ENCODE data around the gene NIM1K.

NIM1K gene

GRCh38 chr5:43192558-43193180 is 644 bp downstream of the NIM1K start:
- Histone ChIP-seq H2AFZ (ENCODE audit: low read depth, low read length) (0 out of 2 replicates have a peak overlapping the region, but pooled peaks have one; percentile 30), H3K4me1 (ENCODE audit: low read length) (0 out of 2 replicates have a peak, but pooled peaks cover 7% of the 10 kb centered on the region), H3K27ac (ENCODE audit: low read length) (no peak overlapping the region)

GRCh38 chr5:43193181-43193893 is 1.3 kb downstream of the NIM1K start:
- TF ChIP-seq EZH2phosphoT487 (IDR thresholded peaks at IDR 0.05; ENCODE audit: low read depth) (no peak), CTCF (IDR thresholded peaks at IDR 0.05; ENCODE audit: low read depth, low read length) (no peak)
- Histone ChIP-seq H3K4me1 (ENCODE audit: low read length) (0 out of 2 replicates have a peak, but pooled peaks cover 7% of the 10 kb centered on the region), H3K27me3 (ENCODE audit: low read depth, low read length) (no peaks in the 10 kb centered on the region), H3K4me3 (ENCODE audit: low read length) (peak overlapping the region; percentile 77), H3K9me3 (ENCODE audit: insufficient read depth, low read length) (no peaks in the 10 kb centered on the region), H3K36me3 (replicated peaks; ENCODE audit: low read depth, low read length) (no peaks in the 10 kb centered on the region), H3K27ac (ENCODE audit: low read length) (no peak overlapping the region), H2AFZ (ENCODE audit: low read depth, low read length) (no peak overlapping the region), H3K4me2 (ENCODE audit: low read length) (peak overlapping the region; percentile 90), H3K9ac (ENCODE audit: low read length) (no peak overlapping the region), H4K20me1 (ENCODE audit: insufficient read depth, low read length) (no peaks in the 10 kb centered on the region), H3K79me2 (ENCODE audit: low read length) (no peaks in the 10 kb centered on the region)

More at GRCh38 chr5:43192558-43193180, 644 bp downstream of the NIM1K start:
- Histone ChIP-seq H3K36me3 (replicated peaks; ENCODE audit: low read depth, low read length) (no peaks in the 10 kb centered on the region), H3K27me3 (ENCODE audit: low read depth, low read length) (no peaks in the 10 kb centered on the region), H4K20me1 (ENCODE audit: insufficient read depth, low read length) (no peaks in the 10 kb centered on the region), H3K4me3 (ENCODE audit: low read length) (peak overlapping the region; percentile 77), H3K79me2 (ENCODE audit: low read length) (no peaks in the 10 kb centered on the region), H3K9me3 (ENCODE audit: insufficient read depth, low read length) (no peaks in the 10 kb centered on the region), H3K9ac (ENCODE audit: low read length) (peak overlapping the region; percentile 30; the same call in 1 of the 2 replicates), H3K4me2 (ENCODE audit: low read length) (peak overlapping the region; percentile 90)
- no peak for TF ChIP-seq EZH2phosphoT487 (IDR thresholded peaks at IDR 0.05; ENCODE audit: low read depth)
- no peak for TF ChIP-seq CTCF (IDR thresholded peaks at IDR 0.05; ENCODE audit: low read depth, low read length)

- no peak overlapping the region for H2AFZ ChIP-seq (ENCODE audit: low read depth, low read length)
- H3K36me3 ChIP-seq (replicated peaks; ENCODE audit: low read depth, low read length), result no peaks in the 10 kb centered on the region
- no peak overlapping the region for H3K4me3 ChIP-seq (ENCODE audit: low read length)
- H3K9me3 ChIP-seq (ENCODE audit: insufficient read depth, low read length), result no peaks in the 10 kb centered on the region
- no peaks in the 10 kb centered on the region for H3K27me3 ChIP-seq (ENCODE audit: low read depth, low read length)
- H3K79me2 ChIP-seq (ENCODE audit: low read length), result no peaks in the 10 kb centered on the region
- no peak overlapping the region for H3K4me2 ChIP-seq (ENCODE audit: low read length)
- no peaks in the 10 kb centered on the region for H4K20me1 ChIP-seq (ENCODE audit: insufficient read depth, low read length)
- no peak overlapping the region for H3K27ac ChIP-seq (ENCODE audit: low read length)
- TF ChIP-seq EZH2phosphoT487 (IDR thresholded peaks at IDR 0.05; ENCODE audit: low read depth), result no peak
- no peak for TF ChIP-seq CTCF (IDR thresholded peaks at IDR 0.05; ENCODE audit: low read depth, low read length)
- 0 out of 2 replicates have a peak, but pooled peaks cover 7% of the 10 kb centered on the region for H3K4me1 ChIP-seq (ENCODE audit: low read length)
- H3K9ac ChIP-seq (ENCODE audit: low read length), result no peak overlapping the region
Measured at GRCh38 chr5:43193894-43194265, 1.9 kb downstream of the NIM1K start.

GRCh38 chr5:43195670-43196265 is 3.7 kb downstream of the NIM1K start:
- H3K9me3 ChIP-seq (ENCODE audit: insufficient read depth, low read length), result no peaks in the 10 kb centered on the region
- H3K79me2 ChIP-seq (ENCODE audit: low read length), result no peaks in the 10 kb centered on the region
- no peak overlapping the region for H3K27ac ChIP-seq (ENCODE audit: low read length)
- no peak overlapping the region for H3K4me3 ChIP-seq (ENCODE audit: low read length)
- no peak overlapping the region for H3K9ac ChIP-seq (ENCODE audit: low read length)
- no peaks in the 10 kb centered on the region for H4K20me1 ChIP-seq (ENCODE audit: insufficient read depth, low read length)
- TF ChIP-seq CTCF (IDR thresholded peaks at IDR 0.05; ENCODE audit: low read depth, low read length) (no peak), EZH2phosphoT487 (IDR thresholded peaks at IDR 0.05; ENCODE audit: low read depth) (no peak)
- no peak overlapping the region for H2AFZ ChIP-seq (ENCODE audit: low read depth, low read length)
- no peaks in the 10 kb centered on the region for H3K27me3 ChIP-seq (ENCODE audit: low read depth, low read length)
- H3K4me1 ChIP-seq (ENCODE audit: low read length), result 0 out of 2 replicates have a peak, but pooled peaks cover 7% of the 10 kb centered on the region
- H3K36me3 ChIP-seq (replicated peaks; ENCODE audit: low read depth, low read length), result no peaks in the 10 kb centered on the region
- no peak overlapping the region for H3K4me2 ChIP-seq (ENCODE audit: low read length)

Data from OCI-LY3 (cell line).